ENCODE data around the gene ABHD16B.

DNA sequence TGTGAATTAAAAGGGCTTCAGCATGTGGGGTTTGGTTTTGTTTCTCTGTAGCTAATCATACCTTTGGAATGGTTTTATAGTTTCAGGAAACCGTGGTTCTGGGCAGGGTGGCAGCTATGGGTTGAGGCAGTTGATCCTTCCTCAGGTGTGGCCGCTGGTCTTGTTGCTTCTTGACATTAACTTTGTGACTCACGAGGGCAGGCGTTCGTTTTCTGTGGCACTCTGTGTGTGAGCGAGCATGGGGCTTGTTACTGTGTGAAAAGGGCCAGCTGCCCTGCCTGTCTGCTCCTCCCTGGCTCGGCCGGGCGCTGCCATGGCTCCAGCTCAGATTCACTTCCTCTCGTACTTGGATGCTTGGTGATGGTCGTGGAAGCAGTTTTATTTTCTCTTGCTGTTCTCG, 49.9 kb downstream of the ABHD16B start:
- TF ChIP-seq, protein P1, sequence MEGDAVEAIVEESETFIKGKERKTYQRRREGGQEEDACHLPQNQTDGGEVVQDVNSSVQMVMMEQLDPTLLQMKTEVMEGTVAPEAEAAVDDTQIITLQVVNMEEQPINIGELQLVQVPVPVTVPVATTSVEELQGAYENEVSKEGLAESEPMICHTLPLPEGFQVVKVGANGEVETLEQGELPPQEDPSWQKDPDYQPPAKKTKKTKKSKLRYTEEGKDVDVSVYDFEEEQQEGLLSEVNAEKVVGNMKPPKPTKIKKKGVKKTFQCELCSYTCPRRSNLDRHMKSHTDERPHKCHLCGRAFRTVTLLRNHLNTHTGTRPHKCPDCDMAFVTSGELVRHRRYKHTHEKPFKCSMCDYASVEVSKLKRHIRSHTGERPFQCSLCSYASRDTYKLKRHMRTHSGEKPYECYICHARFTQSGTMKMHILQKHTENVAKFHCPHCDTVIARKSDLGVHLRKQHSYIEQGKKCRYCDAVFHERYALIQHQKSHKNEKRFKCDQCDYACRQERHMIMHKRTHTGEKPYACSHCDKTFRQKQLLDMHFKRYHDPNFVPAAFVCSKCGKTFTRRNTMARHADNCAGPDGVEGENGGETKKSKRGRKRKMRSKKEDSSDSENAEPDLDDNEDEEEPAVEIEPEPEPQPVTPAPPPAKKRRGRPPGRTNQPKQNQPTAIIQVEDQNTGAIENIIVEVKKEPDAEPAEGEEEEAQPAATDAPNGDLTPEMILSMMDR (IDR thresholded peaks at IDR 0.05): no peak
- no peak for TF ChIP-seq EP300 (IDR thresholded peaks at IDR 0.05)
